HG03521 (cell line): ENCODE data around the gene CDADC1.

Source experiments
- ATAC-seq: cut with Tn5 transposase; IDR thresholded peaks from one replicate; pipeline ENCODE4 v1.9.1; 2021; ENCODE audit warnings: mild to moderate bottlenecking, moderate library complexity; ENCODE audit not compliant: unreplicated experiment

The CDADC1 gene

DNA sequence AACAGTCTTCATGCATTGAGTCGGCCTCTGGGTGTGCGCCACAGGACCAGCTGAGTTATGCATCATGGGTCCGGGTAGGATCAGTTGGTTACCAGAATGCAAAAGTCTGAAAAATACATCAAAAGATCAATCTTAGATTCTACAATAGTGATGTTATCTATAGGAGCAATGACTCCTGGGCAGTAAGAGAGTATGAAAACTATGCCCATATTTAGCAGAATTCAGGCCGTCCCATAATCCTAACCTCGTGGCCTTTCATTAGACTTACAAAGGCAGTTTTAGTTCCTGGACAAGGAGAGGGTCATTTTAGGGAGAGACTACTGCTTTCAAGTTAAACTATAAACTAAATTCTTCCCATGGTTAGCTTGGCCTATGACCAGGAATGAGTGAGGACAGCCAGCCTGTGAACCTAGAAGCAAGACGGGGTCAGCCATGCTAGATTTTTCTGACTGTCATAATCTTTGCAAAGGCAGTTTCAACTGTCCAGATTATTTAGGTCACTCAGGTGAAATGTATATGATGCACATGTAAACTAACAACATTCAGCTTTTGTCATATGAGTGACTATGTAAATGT, 11.8 kb upstream of the CDADC1 start:
- ATAC-seq = no peak

- ATAC-seq = no peak
Observed at GRCh38 chr13:49238621-49239020, 9.1 kb upstream of the CDADC1 start.

- ATAC-seq = no peak
Observed at GRCh38 chr13:49240017-49240416, 7.7 kb upstream of the CDADC1 start.

- ATAC-seq = no peak
Observed at GRCh38 chr13:49241296-49241695, 6.4 kb upstream of the CDADC1 start.

DNA sequence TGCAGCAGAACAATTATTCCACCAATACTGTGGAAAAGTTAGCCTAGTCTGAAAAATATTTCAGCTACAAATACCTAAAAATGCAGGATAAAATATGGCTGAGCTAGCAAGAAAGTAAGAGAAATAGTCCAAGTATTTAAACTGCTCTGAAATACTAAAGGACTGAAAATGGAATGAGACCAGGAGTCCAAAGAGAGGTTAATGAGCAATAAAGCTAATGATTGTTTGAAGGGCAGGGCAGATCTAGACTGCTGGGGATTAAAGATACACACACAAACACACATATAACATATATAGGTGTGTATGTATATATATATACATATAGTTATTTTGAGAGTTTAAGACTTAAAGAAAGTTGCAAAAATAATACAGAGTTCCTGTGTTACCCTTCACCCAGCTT, 2.6 kb upstream of the CDADC1 start:
- no peak for ATAC-seq

GRCh38 chr13:49246850-49247642, 679 bp upstream of the CDADC1 start:
- ATAC-seq = peak; percentile 31

GRCh38 chr13:49248622-49249002, 887 bp downstream of the CDADC1 start:
- ATAC-seq = no peak

GRCh38 chr13:49251326-49251725, 3.6 kb downstream of the CDADC1 start:
- ATAC-seq = no peak

GRCh38 chr13:49253310-49253709, 5.6 kb downstream of the CDADC1 start:
- ATAC-seq = no peak

GRCh38 chr13:49254007-49254406, 6.3 kb downstream of the CDADC1 start:
- no peak for ATAC-seq

- no peak for ATAC-seq
Observed at GRCh38 chr13:49256841-49257240, 9.1 kb downstream of the CDADC1 start.

DNA sequence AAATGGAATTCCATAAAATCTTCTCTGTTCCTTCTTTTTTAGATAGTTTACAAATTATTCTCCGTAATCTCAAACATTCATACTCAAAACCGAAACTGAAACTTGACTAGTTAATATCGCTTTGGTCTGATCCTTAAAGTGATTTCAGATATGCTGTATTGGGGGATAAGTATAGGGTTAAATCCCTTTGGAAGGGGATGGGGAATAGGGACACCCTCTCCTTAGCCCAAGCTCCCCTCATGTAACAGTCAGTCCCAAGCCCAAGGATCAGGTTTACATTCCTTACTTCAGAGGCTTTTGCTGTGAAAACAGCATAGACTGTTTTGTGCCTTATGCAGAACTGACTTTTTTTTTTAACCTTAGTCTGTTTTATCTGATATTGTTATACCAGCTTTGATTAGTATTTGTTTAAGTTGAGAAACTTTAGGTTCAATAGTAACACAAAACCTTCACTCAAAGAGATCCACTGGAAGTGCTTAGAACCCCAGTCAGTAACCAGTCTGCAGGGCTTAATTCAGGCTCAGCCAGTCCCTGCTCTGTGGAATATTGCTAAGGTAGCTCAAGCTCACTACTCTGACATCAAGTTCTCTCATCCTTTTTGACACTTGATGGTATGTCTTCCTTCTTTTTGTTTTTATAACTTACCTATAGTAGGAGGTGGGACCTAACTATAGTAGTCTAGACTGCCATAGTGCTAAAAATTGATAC, 10.5 kb downstream of the CDADC1 start:
- ATAC-seq = no peak

GRCh38 chr13:49259586-49259985, 11.9 kb downstream of the CDADC1 start:
- ATAC-seq = no peak

DNA sequence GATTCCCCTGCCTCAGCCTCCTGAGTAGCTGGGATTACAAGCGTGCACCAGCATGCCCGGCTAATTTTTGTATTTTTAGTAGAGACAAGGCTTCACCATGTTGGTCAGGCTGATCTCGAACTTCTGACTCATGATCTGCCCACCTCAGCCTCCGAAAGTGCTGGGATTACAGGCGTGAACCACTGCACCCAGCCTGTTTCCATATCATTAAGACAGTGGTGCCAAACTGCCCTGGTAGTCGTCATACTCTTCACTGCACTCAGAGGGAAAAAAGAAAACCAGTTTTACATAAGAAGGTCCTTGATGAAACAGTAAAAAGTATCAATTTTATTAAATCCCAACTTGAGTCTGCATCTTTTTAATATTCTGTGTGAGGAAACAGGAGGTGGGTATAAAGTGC, 14.9 kb downstream of the CDADC1 start:
- no peak for ATAC-seq

DNA sequence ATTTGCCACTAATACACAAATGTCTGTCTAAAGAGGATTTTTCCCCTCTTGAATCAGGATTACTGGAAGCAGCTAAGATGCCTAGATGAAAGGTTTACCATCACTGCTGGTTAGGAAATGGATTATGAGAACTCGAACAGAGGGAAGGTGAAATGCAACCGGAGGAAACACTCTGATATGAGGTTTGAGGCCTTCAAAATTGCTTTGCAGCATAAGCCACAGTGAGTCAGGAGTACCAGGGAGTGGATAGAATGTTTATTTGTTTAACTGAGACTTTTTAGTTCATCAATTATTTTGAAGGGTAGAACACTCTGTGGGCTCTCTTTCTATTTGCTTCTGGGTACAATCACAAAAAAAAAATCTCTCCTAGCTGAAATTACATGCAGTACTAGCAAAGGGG, 18.1 kb downstream of the CDADC1 start:
- no peak for ATAC-seq

- no peak for ATAC-seq
Observed at GRCh38 chr13:49271264-49271663, 23.5 kb downstream of the CDADC1 start.

- no peak for ATAC-seq
Observed at GRCh38 chr13:49272296-49272695, 24.6 kb downstream of the CDADC1 start.

DNA sequence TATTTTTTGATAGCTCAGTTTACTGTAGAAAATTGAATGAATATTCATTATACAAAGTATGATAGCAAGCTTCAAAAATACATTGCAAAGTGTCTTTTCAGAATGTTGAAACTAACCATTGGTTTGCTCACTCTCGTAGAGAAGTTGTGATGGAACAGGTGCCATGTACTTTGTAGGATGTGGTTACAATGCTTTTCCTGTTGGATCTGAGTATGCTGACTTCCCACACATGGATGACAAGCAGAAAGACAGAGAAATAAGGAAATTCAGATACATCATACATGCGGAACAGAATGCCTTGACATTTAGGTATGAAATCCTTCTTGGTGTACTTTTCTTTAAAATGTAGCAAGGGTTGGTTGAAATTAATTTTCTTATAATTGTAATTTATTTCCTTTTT, 30.5 kb downstream of the CDADC1 start:
- no peak for ATAC-seq

GRCh38 chr13:49279112-49279511, 31.4 kb downstream of the CDADC1 start:
- ATAC-seq = no peak

GRCh38 chr13:49279885-49280284, 32.2 kb downstream of the CDADC1 start:
- no peak for ATAC-seq

GRCh38 chr13:49287995-49288394, 40.3 kb downstream of the CDADC1 start:
- no peak for ATAC-seq

DNA sequence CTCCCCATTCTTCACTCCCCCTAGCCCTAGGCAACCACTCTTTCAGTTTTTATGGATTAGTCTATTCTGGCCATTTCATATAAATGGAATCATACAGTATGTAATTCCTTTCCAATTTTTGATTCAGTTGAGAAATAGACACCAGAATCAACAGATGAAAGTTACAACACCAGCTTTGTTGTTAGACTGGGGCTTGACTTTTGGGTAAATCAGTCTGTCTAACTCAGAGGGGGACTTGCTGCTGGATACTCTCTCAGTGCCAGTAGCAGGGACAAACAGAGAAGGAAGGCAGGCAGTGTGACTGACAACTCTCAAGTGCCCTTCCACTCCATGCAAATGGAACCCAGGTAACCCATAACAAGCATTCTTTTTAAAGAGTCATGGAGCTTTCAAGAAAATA, 40.7 kb downstream of the CDADC1 start:
- no peak for ATAC-seq
